ENCODE measurements around the gene OR4F6. TPM values are rescaled to one million over a fixed set of nuclear protein-coding genes. Genes with fewer than 3 reads are reported as not detected.

The OR4F6 gene
- total and polyA plus RNA-seq, 2 donors, result not detected

DNA sequence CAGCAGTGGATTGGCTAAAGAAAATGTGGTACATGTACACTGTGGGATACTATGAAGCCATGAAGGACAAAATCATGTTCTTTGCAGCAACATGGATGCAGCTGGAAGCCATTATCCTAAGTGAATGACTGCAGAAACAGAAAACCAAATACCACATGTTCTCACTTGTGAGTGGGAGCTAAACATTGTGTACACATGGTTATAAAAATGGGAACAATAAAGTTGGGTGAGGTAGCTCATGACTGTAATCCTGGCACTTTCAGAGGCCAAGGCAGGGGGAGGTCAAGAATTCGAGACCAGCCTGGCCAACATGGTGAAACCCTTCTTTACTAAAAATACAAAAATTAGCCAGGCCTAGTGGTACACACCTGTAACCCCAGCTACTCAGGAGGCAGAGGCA is 3.6 kb upstream of the OR4F6 start:
- 80% methylated on average over 1 of the region's 1 CpG for WGBS
- Histone ChIP-seq H3K36me3 (ENCODE audit: control insufficient read depth in 2 of 2, insufficient read depth in 2 of 2, low read length in 1 of 2) (no peaks in the 10 kb centered on the region), H3K4me3 (ENCODE audit: low read length in 2 of 2) (no peak overlapping the region), H3K27ac (ENCODE audit: low read depth in 1 of 2, low read length in 1 of 2) (no peak overlapping the region), H3K9me3 (ENCODE audit: control insufficient read depth in 2 of 2, insufficient read depth in 1 of 2, low read length in 1 of 2) (no peaks in the 10 kb centered on the region), H3K4me1 (ENCODE audit: control insufficient read depth in 2 of 2, insufficient read depth in 2 of 2, low read length in 2 of 2) (no peaks in the 10 kb centered on the region), H3K27me3 (ENCODE audit: control insufficient read depth in 2 of 2, insufficient read depth in 1 of 2, low read length in 1 of 2) (no peaks in the 10 kb centered on the region)
- no peak for DNase-seq (ENCODE audit: low read depth in 6 of 9, low spot score in 9 of 9)

DNA sequence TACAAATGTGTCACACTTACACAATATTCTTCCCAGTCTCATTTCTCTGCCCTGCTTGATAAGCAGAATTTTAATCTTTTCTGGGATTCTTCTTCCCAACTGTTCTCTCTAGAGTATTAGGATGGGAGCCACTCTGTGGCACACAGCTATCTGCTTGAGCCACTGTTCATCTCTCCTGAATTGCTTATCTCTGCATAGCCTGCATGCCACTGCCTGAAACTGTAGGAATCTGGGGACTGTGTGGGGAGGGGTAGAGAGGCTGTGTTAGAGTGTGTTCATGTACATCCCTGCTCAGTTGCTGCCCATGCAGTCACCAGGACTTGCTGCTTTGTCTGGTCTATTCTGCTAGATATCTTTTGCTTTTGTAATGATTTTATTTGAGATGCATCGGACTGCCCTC is 2.3 kb upstream of the OR4F6 start:
- WGBS, result 92% methylated on average over 1 of the region's 1 CpG
- Histone ChIP-seq H3K27ac (ENCODE audit: low read depth in 1 of 2, low read length in 1 of 2) (no peak overlapping the region), H3K9me3 (ENCODE audit: control insufficient read depth in 2 of 2, insufficient read depth in 1 of 2, low read length in 1 of 2) (no peaks in the 10 kb centered on the region), H3K27me3 (ENCODE audit: control insufficient read depth in 2 of 2, insufficient read depth in 1 of 2, low read length in 1 of 2) (no peaks in the 10 kb centered on the region), H3K4me3 (ENCODE audit: low read length in 2 of 2) (no peak overlapping the region), H3K36me3 (ENCODE audit: control insufficient read depth in 2 of 2, insufficient read depth in 2 of 2, low read length in 1 of 2) (no peaks in the 10 kb centered on the region), H3K4me1 (ENCODE audit: control insufficient read depth in 2 of 2, insufficient read depth in 2 of 2, low read length in 2 of 2) (no peaks in the 10 kb centered on the region)
- DNase-seq (ENCODE audit: low read depth in 6 of 9, low spot score in 9 of 9), result no peak

DNA sequence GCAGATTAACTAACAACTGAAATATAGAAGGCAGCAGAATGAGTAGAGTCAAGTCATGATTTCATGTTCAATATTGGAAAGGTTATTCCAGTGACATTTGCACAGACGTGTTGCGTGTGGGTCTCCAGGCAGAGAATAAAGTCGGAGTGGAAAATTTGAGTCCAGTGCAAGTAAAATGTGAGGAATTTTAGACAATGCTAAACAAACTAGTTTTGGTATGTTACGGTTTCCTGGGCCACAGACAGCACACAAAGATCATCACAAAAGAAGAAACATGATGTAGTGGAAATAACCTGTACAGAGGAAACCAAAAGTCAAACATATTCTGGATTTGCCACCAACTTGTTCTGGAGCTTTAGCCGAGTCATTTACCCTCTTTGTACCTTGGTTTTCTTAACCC is 367 bp downstream of the OR4F6 start:
- Histone ChIP-seq H3K4me3 (ENCODE audit: low read length in 2 of 2) (no peak overlapping the region), H3K27ac (ENCODE audit: low read depth in 1 of 2, low read length in 1 of 2) (no peak overlapping the region), H3K4me1 (ENCODE audit: control insufficient read depth in 2 of 2, insufficient read depth in 2 of 2, low read length in 2 of 2) (no peaks in the 10 kb centered on the region), H3K9me3 (ENCODE audit: control insufficient read depth in 2 of 2, insufficient read depth in 1 of 2, low read length in 1 of 2) (no peaks in the 10 kb centered on the region), H3K27me3 (ENCODE audit: control insufficient read depth in 2 of 2, insufficient read depth in 1 of 2, low read length in 1 of 2) (no peaks in the 10 kb centered on the region), H3K36me3 (ENCODE audit: control insufficient read depth in 2 of 2, insufficient read depth in 2 of 2, low read length in 1 of 2) (no peaks in the 10 kb centered on the region)
- no peak for DNase-seq (ENCODE audit: low read depth in 6 of 9, low spot score in 9 of 9)
- WGBS, result 85% methylated on average over 5 of the region's 5 CpGs

DNA sequence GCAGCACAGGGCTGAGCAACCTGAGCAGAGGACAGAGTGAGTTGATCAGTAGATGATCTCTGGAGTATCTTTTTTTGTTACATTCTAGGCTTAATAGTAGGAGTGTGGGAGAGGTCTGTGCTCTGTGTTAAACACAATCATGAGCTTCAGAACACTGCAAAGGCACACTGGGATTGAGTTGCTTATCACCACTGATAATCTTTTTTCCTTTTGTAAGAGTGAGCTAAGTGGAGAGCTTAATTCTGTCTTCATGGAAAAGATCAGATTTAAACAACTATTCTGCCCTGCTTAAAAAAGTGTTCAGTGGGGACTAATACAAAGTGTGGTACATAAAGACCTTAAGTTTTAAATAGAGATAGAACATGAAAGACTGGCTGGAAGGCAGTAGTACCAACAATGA is 1.1 kb downstream of the OR4F6 start:
- no peak for DNase-seq (ENCODE audit: low read depth in 6 of 9, low spot score in 9 of 9)
- Histone ChIP-seq H3K36me3 (ENCODE audit: control insufficient read depth in 2 of 2, insufficient read depth in 2 of 2, low read length in 1 of 2) (no peaks in the 10 kb centered on the region), H3K27me3 (ENCODE audit: control insufficient read depth in 2 of 2, insufficient read depth in 1 of 2, low read length in 1 of 2) (no peaks in the 10 kb centered on the region), H3K9me3 (ENCODE audit: control insufficient read depth in 2 of 2, insufficient read depth in 1 of 2, low read length in 1 of 2) (no peaks in the 10 kb centered on the region), H3K4me1 (ENCODE audit: control insufficient read depth in 2 of 2, insufficient read depth in 2 of 2, low read length in 2 of 2) (no peaks in the 10 kb centered on the region), H3K27ac (ENCODE audit: low read depth in 1 of 2, low read length in 1 of 2) (no peak overlapping the region), H3K4me3 (ENCODE audit: low read length in 2 of 2) (no peak overlapping the region)

DNA sequence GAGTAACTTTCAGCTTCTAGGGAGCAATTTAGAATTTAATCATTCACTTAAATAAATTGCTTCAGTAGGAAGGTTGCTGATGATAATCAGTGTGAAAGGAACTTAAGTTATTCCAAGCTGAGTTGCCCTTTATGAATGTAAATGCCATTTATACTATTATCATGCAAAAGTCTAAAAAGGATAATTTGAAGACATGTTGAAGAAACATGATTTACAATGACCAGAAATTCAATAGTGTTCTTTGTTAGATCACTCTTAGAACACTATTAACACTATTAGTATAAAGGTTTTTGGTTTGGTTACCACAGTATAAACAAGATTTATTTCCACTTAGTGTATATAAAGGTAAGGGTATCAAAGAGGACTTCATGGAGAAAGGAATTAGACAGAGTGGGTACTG is 1.6 kb downstream of the OR4F6 start:
- no peak overlapping the region for H3K27ac ChIP-seq (ENCODE audit: low read depth in 1 of 2, low read length in 1 of 2)
- no peaks in the 10 kb centered on the region for H3K4me1 ChIP-seq (ENCODE audit: control insufficient read depth in 2 of 2, insufficient read depth in 2 of 2, low read length in 2 of 2)
- H3K9me3 ChIP-seq (ENCODE audit: control insufficient read depth in 2 of 2, insufficient read depth in 1 of 2, low read length in 1 of 2), result no peaks in the 10 kb centered on the region
- DNase-seq (ENCODE audit: low read depth in 6 of 9, low spot score in 9 of 9), result no peak
- no peaks in the 10 kb centered on the region for H3K36me3 ChIP-seq (ENCODE audit: control insufficient read depth in 2 of 2, insufficient read depth in 2 of 2, low read length in 1 of 2)
- no peak overlapping the region for H3K4me3 ChIP-seq (ENCODE audit: low read length in 2 of 2)
- no peaks in the 10 kb centered on the region for H3K27me3 ChIP-seq (ENCODE audit: control insufficient read depth in 2 of 2, insufficient read depth in 1 of 2, low read length in 1 of 2)

DNA sequence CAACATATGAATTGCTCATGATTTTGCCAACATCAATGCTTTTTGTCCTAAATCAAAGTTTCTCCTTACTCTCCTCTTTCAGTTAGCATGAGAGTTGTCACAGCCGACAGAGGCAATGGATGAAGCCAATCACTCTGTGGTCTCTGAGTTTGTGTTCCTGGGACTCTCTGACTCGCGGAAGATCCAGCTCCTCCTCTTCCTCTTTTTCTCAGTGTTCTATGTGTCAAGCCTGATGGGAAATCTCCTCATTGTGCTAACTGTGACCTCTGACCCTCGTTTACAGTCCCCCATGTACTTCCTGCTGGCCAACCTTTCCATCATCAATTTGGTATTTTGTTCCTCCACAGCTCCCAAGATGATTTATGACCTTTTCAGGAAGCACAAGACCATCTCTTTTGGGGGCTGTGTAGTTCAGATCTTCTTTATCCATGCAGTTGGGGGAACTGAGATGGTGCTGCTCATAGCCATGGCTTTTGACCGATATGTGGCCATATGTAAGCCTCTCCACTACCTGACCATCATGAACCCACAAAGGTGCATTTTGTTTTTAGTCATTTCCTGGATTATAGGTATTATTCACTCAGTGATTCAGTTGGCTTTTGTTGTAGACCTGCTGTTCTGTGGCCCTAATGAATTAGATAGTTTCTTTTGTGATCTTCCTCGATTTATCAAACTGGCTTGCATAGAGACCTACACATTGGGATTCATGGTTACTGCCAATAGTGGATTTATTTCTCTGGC is 2.5 kb downstream of the OR4F6 start:
- DNase-seq (ENCODE audit: low read depth in 6 of 9, low spot score in 9 of 9), result no peak
- Histone ChIP-seq H3K4me3 (ENCODE audit: low read length in 2 of 2) (no peak overlapping the region), H3K9me3 (ENCODE audit: control insufficient read depth in 2 of 2, insufficient read depth in 1 of 2, low read length in 1 of 2) (no peaks in the 10 kb centered on the region), H3K4me1 (ENCODE audit: control insufficient read depth in 2 of 2, insufficient read depth in 2 of 2, low read length in 2 of 2) (no peaks in the 10 kb centered on the region), H3K36me3 (ENCODE audit: control insufficient read depth in 2 of 2, insufficient read depth in 2 of 2, low read length in 1 of 2) (no peaks in the 10 kb centered on the region), H3K27ac (ENCODE audit: low read depth in 1 of 2, low read length in 1 of 2) (no peak overlapping the region), H3K27me3 (ENCODE audit: control insufficient read depth in 2 of 2, insufficient read depth in 1 of 2, low read length in 1 of 2) (no peaks in the 10 kb centered on the region)
- WGBS, result 81% methylated on average over 6 of the region's 6 CpGs

DNA sequence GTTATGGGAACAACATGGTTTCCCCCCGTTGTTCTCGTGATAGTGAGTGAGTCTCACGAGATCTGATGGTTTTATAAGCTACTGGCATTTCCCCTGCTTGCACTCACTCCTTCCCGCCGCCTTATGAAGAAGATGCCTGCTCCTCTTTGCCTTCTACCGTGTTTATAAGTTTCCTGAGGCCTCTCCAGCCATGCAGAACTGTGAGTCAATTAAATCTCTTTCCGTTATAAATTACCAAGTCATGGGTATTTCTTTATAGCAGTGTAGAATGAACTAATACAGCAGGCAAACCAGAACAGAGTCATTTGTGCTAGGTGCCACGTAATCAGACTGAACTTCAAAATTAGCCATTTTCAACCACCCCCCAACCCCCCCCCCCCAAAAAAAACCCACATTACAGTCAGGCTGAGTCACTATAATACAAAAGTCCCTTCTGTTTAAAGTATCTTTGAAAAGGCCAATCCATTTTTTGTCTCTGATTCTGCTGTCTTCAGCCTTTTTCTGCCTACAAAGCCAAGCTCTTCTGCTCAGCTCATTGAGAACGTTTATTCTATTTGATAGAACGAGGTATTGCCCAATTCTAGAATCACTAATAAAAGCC is 4.1 kb downstream of the OR4F6 start:
- Histone ChIP-seq H3K36me3 (ENCODE audit: control insufficient read depth in 2 of 2, insufficient read depth in 2 of 2, low read length in 1 of 2) (no peaks in the 10 kb centered on the region), H3K27me3 (ENCODE audit: control insufficient read depth in 2 of 2, insufficient read depth in 1 of 2, low read length in 1 of 2) (no peaks in the 10 kb centered on the region), H3K9me3 (ENCODE audit: control insufficient read depth in 2 of 2, insufficient read depth in 1 of 2, low read length in 1 of 2) (no peaks in the 10 kb centered on the region), H3K4me3 (ENCODE audit: low read length in 2 of 2) (no peak overlapping the region), H3K4me1 (ENCODE audit: control insufficient read depth in 2 of 2, insufficient read depth in 2 of 2, low read length in 2 of 2) (no peaks in the 10 kb centered on the region), H3K27ac (ENCODE audit: low read depth in 1 of 2, low read length in 1 of 2) (no peak overlapping the region)
- WGBS, result 78% methylated on average over 10 of the region's 10 CpGs
- no peak for DNase-seq (ENCODE audit: low read depth in 6 of 9, low spot score in 9 of 9)

DNA sequence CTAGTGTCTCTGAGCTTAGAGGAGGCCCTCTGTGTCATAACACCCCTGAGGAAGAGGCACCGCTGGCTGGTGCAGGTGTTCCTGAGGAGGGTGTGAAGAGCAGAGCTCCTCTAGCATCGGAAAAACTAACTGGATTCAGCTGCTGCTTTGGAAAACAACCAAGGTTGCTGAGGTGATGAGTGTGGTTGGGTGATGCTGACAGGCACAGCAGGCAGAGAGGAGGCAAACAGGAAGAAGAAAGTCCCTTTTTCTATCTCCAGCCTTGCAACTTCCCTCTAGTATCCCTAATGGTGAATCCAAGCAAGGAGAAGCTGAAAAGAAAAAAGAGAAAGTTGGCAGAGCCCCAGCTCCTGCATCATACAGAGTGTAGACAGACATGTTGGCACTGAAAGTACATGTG is 4.9 kb downstream of the OR4F6 start:
- Histone ChIP-seq H3K4me3 (ENCODE audit: low read length in 2 of 2) (no peak overlapping the region), H3K27ac (ENCODE audit: low read depth in 1 of 2, low read length in 1 of 2) (no peak overlapping the region), H3K9me3 (ENCODE audit: control insufficient read depth in 2 of 2, insufficient read depth in 1 of 2, low read length in 1 of 2) (no peaks in the 10 kb centered on the region), H3K4me1 (ENCODE audit: control insufficient read depth in 2 of 2, insufficient read depth in 2 of 2, low read length in 2 of 2) (no peaks in the 10 kb centered on the region), H3K27me3 (ENCODE audit: control insufficient read depth in 2 of 2, insufficient read depth in 1 of 2, low read length in 1 of 2) (no peaks in the 10 kb centered on the region), H3K36me3 (ENCODE audit: control insufficient read depth in 2 of 2, insufficient read depth in 2 of 2, low read length in 1 of 2) (no peaks in the 10 kb centered on the region)
- 78% methylated on average over 2 of the region's 2 CpGs for whole genome bisulfite sequencing
- DNase-seq (ENCODE audit: low read depth in 6 of 9, low spot score in 9 of 9), result no peak

DNA sequence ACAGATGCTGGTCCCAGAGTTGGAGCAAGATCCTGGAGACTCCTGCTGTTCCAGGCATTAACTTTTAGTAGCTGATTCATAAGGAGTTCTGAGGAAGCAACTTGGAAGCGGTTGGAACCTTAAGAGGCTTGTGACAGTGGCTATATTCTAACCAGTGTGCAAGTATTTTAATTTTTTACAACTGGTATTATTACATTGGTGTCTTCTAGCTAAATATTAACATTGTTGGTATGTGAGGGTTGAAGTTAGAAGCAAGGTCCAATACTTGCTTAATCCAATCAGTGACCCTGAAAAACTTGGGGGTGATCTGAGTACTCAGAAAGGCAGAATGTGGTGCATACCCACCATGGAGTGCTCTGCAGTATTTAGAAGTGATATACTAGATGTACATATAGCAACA is 7.1 kb downstream of the OR4F6 start:
- Histone ChIP-seq H3K9me3 (ENCODE audit: control insufficient read depth in 2 of 2, insufficient read depth in 1 of 2, low read length in 1 of 2) (no peaks in the 10 kb centered on the region), H3K4me3 (ENCODE audit: low read length in 2 of 2) (no peak overlapping the region), H3K4me1 (ENCODE audit: control insufficient read depth in 2 of 2, insufficient read depth in 2 of 2, low read length in 2 of 2) (no peaks in the 10 kb centered on the region), H3K36me3 (ENCODE audit: control insufficient read depth in 2 of 2, insufficient read depth in 2 of 2, low read length in 1 of 2) (no peaks in the 10 kb centered on the region), H3K27ac (ENCODE audit: low read depth in 1 of 2, low read length in 1 of 2) (no peak overlapping the region), H3K27me3 (ENCODE audit: control insufficient read depth in 2 of 2, insufficient read depth in 1 of 2, low read length in 1 of 2) (no peaks in the 10 kb centered on the region)
- no peak for DNase-seq (ENCODE audit: low read depth in 6 of 9, low spot score in 9 of 9)
- WGBS, result 95% methylated on average over 1 of the region's 1 CpG
